K562 (cell line): ENCODE results near the gene MBD3. TPM values are rescaled to one million over a fixed set of nuclear protein-coding genes. Genes with fewer than 3 reads are reported as not detected.

Source experiments
- ATF1 ChIP-seq, 2 experiments: fragments of 450-650 bp in 1 of 2; IDR thresholded peaks; 2 replicates each; pipeline ENCODE4 v1.6.1; 2016; ENCODE audit warnings: missing compliant biosample characterization in 1 of 2, missing genetic modification characterization in 1 of 2
- CTCFL ChIP-seq: IDR thresholded peaks from 2 replicates; pipeline ENCODE4 v1.6.1; 2011; ENCODE audit warnings: borderline replicate concordance, low read depth, mild to moderate bottlenecking, moderate library complexity, low read length; ENCODE audit not compliant: insufficient read depth, poor library complexity, severe bottlenecking
- FOS ChIP-seq: IDR thresholded peaks from 3 replicates; pipeline ENCODE4 v1.6.1; 2011; ENCODE audit not compliant: insufficient read length; ENCODE audit errors: extremely low read depth
- FOXJ2 ChIP-seq: fragments of 200-800 bp; sonication (Bioruptor generic); IDR thresholded peaks from 2 replicates; pipeline ENCODE4 v1.6.1; 2016; ENCODE audit warnings: missing genetic modification characterization, missing compliant biosample characterization
- NCOA1 ChIP-seq: fragments of 450-650 bp; IDR thresholded peaks from 2 replicates; pipeline ENCODE4 v1.6.1; 2016; ENCODE audit warnings: low read depth
- NR0B1 ChIP-seq: fragments of 450-650 bp; IDR thresholded peaks from one replicate; pipeline ENCODE4 v1.6.1; 2018; ENCODE audit warnings: mild to moderate bottlenecking, moderate library complexity; ENCODE audit not compliant: partially characterized antibody
- PHF21A ChIP-seq: fragments of 450-650 bp; IDR thresholded peaks from 2 replicates; pipeline ENCODE4 v1.6.1; 2017; ENCODE audit warnings: low read depth, borderline replicate concordance
- RBFOX2 ChIP-seq: fragments of 200-400 bp; formaldehyde crosslinking; IDR thresholded peaks from 2 replicates; pipeline ENCODE4 v1.6.1; 2017; ENCODE audit warnings: low read depth, mild to moderate bottlenecking, low read length, moderate library complexity
- STAT5B ChIP-seq: fragments of 250-450 bp; sonication (Bioruptor Pico); IDR thresholded peaks from 2 replicates; pipeline ENCODE4 v1.8.0; 2021; ENCODE audit warnings: mild to moderate bottlenecking, inconsistent platforms
- polyA plus RNA-seq, 8 experiments: library from polyadenylated mRNA; depleted of rRNA in 4 of 8; stranded (reverse) in 5 of 8; unstranded in 3 of 8; fragments of >200 nt; fragmentation: Nextera tagmentation in 2 of 8; fragmentation: Illumina TruSeq in 1 of 8; extraction: Ambion mirVana in 2 of 8; extraction: Trizol in 1 of 8; gene quantifications; 2 replicates each; pipeline versions ENCODE4 v1.2.1 to v1.2.3, GENCODE V29; 2011 to 2014; ENCODE audit warnings: inconsistent platforms in 1 of 8, missing spikeins in 1 of 8
- total RNA-seq, 7 experiments: library from RNA; depleted of rRNA in 6 of 7; stranded (reverse); fragments of >200 nt in 6 of 7; fragmentation: Illumina TruSeq in 2 of 7; extraction: Trizol in 2 of 7; gene quantifications; 2 replicates each; pipeline versions ENCODE4 v1.2.1 to v1.2.3, GENCODE V29; 2011 to 2021; ENCODE audit warnings: low replicate concordance in 1 of 7
- TF ChIP-seq, protein P1 (sequence below), 2 experiments: fragments of 450-650 bp in 1 of 2; sonication (generic) in 1 of 2; formaldehyde crosslinking in 1 of 2; IDR thresholded peaks; 2 replicates each; pipeline versions ENCODE4 v1.7.1 to v1.9.0; 2016 to 2022; ENCODE audit warnings: inconsistent platforms in 1 of 2, mild to moderate bottlenecking in 1 of 2, missing genetic modification reagents in 1 of 2
- TF ChIP-seq, protein P2 (sequence below): sonication (generic); formaldehyde crosslinking; IDR thresholded peaks from 2 replicates; pipeline ENCODE4 v1.8.0; 2023; ENCODE audit warnings: mild to moderate bottlenecking, missing genetic modification reagents

The MBD3 gene
- total and polyA plus RNA-seq, 9 of the 15 experiments (the other 6 are each of a cell fraction or from before 2014, with no cell fraction given), result 0.24 to 137 (median 30.9) TPM

DNA sequence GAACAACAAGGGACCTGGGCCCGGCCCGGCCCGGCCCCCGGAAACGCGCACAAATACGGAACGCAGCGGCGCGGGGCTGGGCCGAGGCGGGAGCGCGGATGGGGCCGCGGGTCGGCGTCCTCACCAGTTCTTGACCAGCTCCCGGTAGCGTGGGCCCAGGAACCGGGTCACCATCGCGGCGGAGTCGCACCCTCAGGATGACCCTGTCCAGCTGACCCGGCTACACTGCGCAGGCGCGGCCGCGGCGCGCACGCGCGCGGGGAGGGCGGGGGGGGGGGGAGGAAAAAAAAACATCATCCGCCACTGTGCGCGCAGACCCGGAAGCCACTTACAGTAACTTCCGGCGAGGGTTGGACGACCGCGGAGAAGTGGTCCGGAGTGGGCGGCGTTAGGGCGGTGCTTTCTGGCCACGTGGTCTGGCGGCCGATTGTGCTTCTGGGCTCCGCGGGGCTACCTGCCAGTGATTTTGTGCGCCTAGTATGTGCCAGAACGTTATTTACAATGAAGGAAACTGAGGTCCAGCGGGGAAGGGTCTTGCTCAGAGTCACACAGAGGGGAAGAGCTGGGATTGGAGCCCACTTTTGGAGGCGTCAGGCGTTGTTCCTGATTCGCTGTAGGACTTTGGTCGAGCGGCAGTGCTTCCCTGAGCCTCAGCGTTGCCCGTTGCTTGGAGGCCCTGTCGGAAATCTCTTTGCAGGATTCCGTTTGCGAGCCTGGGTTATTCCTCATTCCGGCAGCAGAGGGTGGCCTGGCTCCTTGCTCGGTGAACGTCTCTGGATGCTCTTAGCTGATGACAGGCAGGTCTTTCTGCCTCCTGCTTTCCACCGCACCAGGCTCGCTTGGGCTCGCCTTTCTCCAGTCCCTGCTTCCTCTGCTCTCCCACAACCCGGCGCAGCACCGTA lies 12.8 kb upstream of the MBD3 start, which contains the start of gene UQCR11 (continued):
- TF ChIP-seq, protein P1, sequence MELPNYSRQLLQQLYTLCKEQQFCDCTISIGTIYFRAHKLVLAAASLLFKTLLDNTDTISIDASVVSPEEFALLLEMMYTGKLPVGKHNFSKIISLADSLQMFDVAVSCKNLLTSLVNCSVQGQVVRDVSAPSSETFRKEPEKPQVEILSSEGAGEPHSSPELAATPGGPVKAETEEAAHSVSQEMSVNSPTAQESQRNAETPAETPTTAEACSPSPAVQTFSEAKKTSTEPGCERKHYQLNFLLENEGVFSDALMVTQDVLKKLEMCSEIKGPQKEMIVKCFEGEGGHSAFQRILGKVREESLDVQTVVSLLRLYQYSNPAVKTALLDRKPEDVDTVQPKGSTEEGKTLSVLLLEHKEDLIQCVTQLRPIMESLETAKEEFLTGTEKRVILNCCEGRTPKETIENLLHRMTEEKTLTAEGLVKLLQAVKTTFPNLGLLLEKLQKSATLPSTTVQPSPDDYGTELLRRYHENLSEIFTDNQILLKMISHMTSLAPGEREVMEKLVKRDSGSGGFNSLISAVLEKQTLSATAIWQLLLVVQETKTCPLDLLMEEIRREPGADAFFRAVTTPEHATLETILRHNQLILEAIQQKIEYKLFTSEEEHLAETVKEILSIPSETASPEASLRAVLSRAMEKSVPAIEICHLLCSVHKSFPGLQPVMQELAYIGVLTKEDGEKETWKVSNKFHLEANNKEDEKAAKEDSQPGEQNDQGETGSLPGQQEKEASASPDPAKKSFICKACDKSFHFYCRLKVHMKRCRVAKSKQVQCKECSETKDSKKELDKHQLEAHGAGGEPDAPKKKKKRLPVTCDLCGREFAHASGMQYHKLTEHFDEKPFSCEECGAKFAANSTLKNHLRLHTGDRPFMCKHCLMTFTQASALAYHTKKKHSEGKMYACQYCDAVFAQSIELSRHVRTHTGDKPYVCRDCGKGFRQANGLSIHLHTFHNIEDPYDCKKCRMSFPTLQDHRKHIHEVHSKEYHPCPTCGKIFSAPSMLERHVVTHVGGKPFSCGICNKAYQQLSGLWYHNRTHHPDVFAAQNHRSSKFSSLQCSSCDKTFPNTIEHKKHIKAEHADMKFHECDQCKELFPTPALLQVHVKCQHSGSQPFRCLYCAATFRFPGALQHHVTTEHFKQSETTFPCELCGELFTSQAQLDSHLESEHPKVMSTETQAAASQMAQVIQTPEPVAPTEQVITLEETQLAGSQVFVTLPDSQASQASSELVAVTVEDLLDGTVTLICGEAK (IDR thresholded peaks at IDR 0.05), result peak; percentile 88
- TF ChIP-seq, protein P1 (CRISPR knock-in tag; IDR thresholded peaks at IDR 0.05), result no peak
- TF ChIP-seq FOXJ2 (peak; percentile 70; the same call in 1 of the 2 replicates), PHF21A (peak; percentile 71; the same call in 1 of the 2 replicates), NR0B1 (no peak), STAT5B (no peak), FOS (peak; percentile 44), RBFOX2 (peak; percentile 78), CTCFL (no peak), ATF1 (CRISPR knock-in tag; IDR thresholded peaks at IDR 0.05) (no peak), ATF1 (tag; IDR thresholded peaks at IDR 0.05) (0 out of 2 replicates have a peak, but pooled peaks have one; percentile 44), NCOA1 (0 out of 2 replicates have a peak, but pooled peaks have one; percentile 46)
- TF ChIP-seq, protein P2, sequence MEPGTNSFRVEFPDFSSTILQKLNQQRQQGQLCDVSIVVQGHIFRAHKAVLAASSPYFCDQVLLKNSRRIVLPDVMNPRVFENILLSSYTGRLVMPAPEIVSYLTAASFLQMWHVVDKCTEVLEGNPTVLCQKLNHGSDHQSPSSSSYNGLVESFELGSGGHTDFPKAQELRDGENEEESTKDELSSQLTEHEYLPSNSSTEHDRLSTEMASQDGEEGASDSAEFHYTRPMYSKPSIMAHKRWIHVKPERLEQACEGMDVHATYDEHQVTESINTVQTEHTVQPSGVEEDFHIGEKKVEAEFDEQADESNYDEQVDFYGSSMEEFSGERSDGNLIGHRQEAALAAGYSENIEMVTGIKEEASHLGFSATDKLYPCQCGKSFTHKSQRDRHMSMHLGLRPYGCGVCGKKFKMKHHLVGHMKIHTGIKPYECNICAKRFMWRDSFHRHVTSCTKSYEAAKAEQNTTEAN, result no peak
